WTC11 (cell line): ENCODE data around the gene BCAS3. TPM values are rescaled to one million over a fixed set of nuclear protein-coding genes. Genes with fewer than 3 reads are reported as not detected.
A peak's percentile ranks its signal among the peaks of the same experiment; 100 is the strongest.

Experiments
- ATAC-seq: fragments of 200-7000 bp; cut with Tn5 transposase; 2 replicates; pipeline ENCODE4 v1.10.0; 2021; ENCODE audit warnings: mild to moderate bottlenecking, moderate library complexity
- CTCF ChIA-PET: fragments of 300-600 bp; sonication (Branson Sonifier 250); formaldehyde crosslinking; loops from one replicate; lab custom pipeline; 2021; ENCODE audit warnings: antibody characterized with exemption; lab: Charles Lee
- POLR2A ChIA-PET: fragments of 350-600 bp; sonication (Branson Sonifier 250); formaldehyde crosslinking; loops from one replicate; lab custom pipeline; 2021; ENCODE audit warnings: antibody characterized with exemption; lab: Charles Lee
- DNase-seq: peaks from one replicate; pipeline ENCODE4 v3.0.0; 2021; ENCODE audit warnings: low spot score
- H3K27ac Mint-ChIP-seq: 2 replicates; pipeline ENCODE4 v1.8.0; 2021; ENCODE audit warnings: mixed read lengths
- H3K27me3 Mint-ChIP-seq: 2 replicates; pipeline ENCODE4 v1.8.0; 2021; ENCODE audit warnings: low read depth, mild to moderate bottlenecking, moderate library complexity, mixed read lengths
- H3K36me3 Mint-ChIP-seq: 2 replicates; pipeline ENCODE4 v1.8.0; 2021; ENCODE audit warnings: mixed read lengths
- H3K4me1 Mint-ChIP-seq: 2 replicates; pipeline ENCODE4 v1.8.0; 2022; ENCODE audit warnings: mixed read lengths
- H3K4me3 Mint-ChIP-seq: 2 replicates; pipeline ENCODE4 v1.8.0; 2021; ENCODE audit warnings: mild to moderate bottlenecking, moderate library complexity, mixed read lengths
- H3K9me3 Mint-ChIP-seq: 2 replicates; pipeline ENCODE4 v1.8.0; 2021; ENCODE audit warnings: mixed read lengths
- ATF1 ChIP-seq: sonication (generic); formaldehyde crosslinking; IDR thresholded peaks from 2 replicates; pipeline ENCODE4 v1.8.1; 2023; ENCODE audit warnings: mild to moderate bottlenecking, moderate library complexity, missing genetic modification reagents
- ETV6 ChIP-seq: sonication (generic); formaldehyde crosslinking; IDR thresholded peaks from 2 replicates; pipeline ENCODE4 v1.8.1; 2022; ENCODE audit warnings: mild to moderate bottlenecking, missing genetic modification reagents
- FOXP1 ChIP-seq: sonication (generic); formaldehyde crosslinking; IDR thresholded peaks from 2 replicates; pipeline ENCODE4 v1.8.0; 2022; ENCODE audit warnings: missing genetic modification reagents, mild to moderate bottlenecking, moderate library complexity, borderline replicate concordance
- GRHL2 ChIP-seq: fragments of 250-450 bp; sonication (Bioruptor Pico); IDR thresholded peaks from 2 replicates; pipeline ENCODE4 v1.8.0; 2022; ENCODE audit warnings: mild to moderate bottlenecking, moderate library complexity; ENCODE audit not compliant: insufficient replicate concordance, severe bottlenecking
- GTF2I ChIP-seq: fragments of 250-450 bp; sonication (Bioruptor Pico); conservative IDR thresholded peaks from 2 replicates; pipeline ENCODE4 v1.4.0; 2021; ENCODE audit warnings: mild to moderate bottlenecking
- MXD4 ChIP-seq: fragments of 250-450 bp; sonication (Bioruptor Pico); IDR thresholded peaks from 2 replicates; pipeline ENCODE4 v1.8.0; 2021; ENCODE audit warnings: mild to moderate bottlenecking, moderate library complexity, borderline replicate concordance
- MYBL2 ChIP-seq: sonication (generic); formaldehyde crosslinking; IDR thresholded peaks from 2 replicates; pipeline ENCODE4 v1.8.1; 2023; ENCODE audit warnings: mild to moderate bottlenecking, moderate library complexity, missing genetic modification reagents
- NR1H2 ChIP-seq: sonication (generic); formaldehyde crosslinking; IDR thresholded peaks from 2 replicates; pipeline ENCODE4 v1.9.0; 2021; ENCODE audit warnings: mild to moderate bottlenecking, moderate library complexity, missing genetic modification reagents
- NR3C1 ChIP-seq: sonication (generic); formaldehyde crosslinking; conservative IDR thresholded peaks from 2 replicates; pipeline ENCODE4 v1.8.1; 2023; ENCODE audit warnings: low read depth, mild to moderate bottlenecking, missing genetic modification reagents
- PREB ChIP-seq: sonication (generic); formaldehyde crosslinking; IDR thresholded peaks from 2 replicates; pipeline ENCODE4 v1.8.1; 2022; ENCODE audit warnings: mild to moderate bottlenecking, missing genetic modification reagents, moderate library complexity, borderline replicate concordance
- SMAD3 ChIP-seq: sonication (generic); formaldehyde crosslinking; IDR thresholded peaks from 2 replicates; pipeline ENCODE4 v1.8.0; 2022; ENCODE audit warnings: missing genetic modification reagents, mild to moderate bottlenecking, borderline replicate concordance
- SMAD4 ChIP-seq: sonication (generic); formaldehyde crosslinking; IDR thresholded peaks from 2 replicates; pipeline ENCODE4 v1.8.0; 2022; ENCODE audit warnings: mild to moderate bottlenecking, missing genetic modification reagents
- SOX15 ChIP-seq: fragments of 250-450 bp; sonication (Bioruptor Pico); IDR thresholded peaks from 2 replicates; pipeline ENCODE4 v1.9.0; 2021; ENCODE audit warnings: mild to moderate bottlenecking
- TEAD1 ChIP-seq: sonication (generic); formaldehyde crosslinking; IDR thresholded peaks from 2 replicates; pipeline ENCODE4 v1.8.0; 2022; ENCODE audit warnings: mild to moderate bottlenecking, missing genetic modification reagents
- TEAD4 ChIP-seq: sonication (generic); formaldehyde crosslinking; IDR thresholded peaks from 2 replicates; pipeline ENCODE4 v1.8.0; 2022; ENCODE audit warnings: mild to moderate bottlenecking, missing genetic modification reagents
- ZNF121 ChIP-seq: sonication (generic); formaldehyde crosslinking; IDR thresholded peaks from 2 replicates; pipeline ENCODE4 v1.8.0; 2023; ENCODE audit warnings: missing genetic modification reagents
- ZNF219 ChIP-seq: sonication (generic); formaldehyde crosslinking; IDR thresholded peaks from 2 replicates; pipeline ENCODE4 v1.8.0; 2023; ENCODE audit warnings: missing genetic modification reagents, mild to moderate bottlenecking, borderline replicate concordance
- ZNF263 ChIP-seq: sonication (generic); formaldehyde crosslinking; IDR thresholded peaks from 2 replicates; pipeline ENCODE4 v1.8.1; 2022; ENCODE audit warnings: low read depth, mild to moderate bottlenecking, moderate library complexity, missing genetic modification reagents
- ZNF671 ChIP-seq: fragments of 250-450 bp; sonication (Bioruptor Pico); IDR thresholded peaks from 2 replicates; pipeline ENCODE4 v1.8.0; 2021; ENCODE audit warnings: mild to moderate bottlenecking
- ZSCAN18 ChIP-seq: fragments of 250-450 bp; sonication (Bioruptor Pico); IDR thresholded peaks from 2 replicates; pipeline ENCODE4 v2.1.2; 2022; ENCODE audit warnings: mild to moderate bottlenecking, moderate library complexity
- total RNA-seq: library from RNA; stranded (reverse); gene quantifications from 3 replicates; pipeline ENCODE4 v1.2.3, GENCODE V29; 2021
- TF ChIP-seq, protein P1 (sequence below): fragments of 250-450 bp; sonication (Bioruptor Pico); IDR thresholded peaks from 2 replicates; pipeline ENCODE4 v1.9.0; 2021; ENCODE audit warnings: mild to moderate bottlenecking, borderline replicate concordance
- TF ChIP-seq, protein P2 (sequence below): fragments of 250-450 bp; sonication (Bioruptor Pico); conservative IDR thresholded peaks from 2 replicates; pipeline ENCODE4 v1.9.0; 2021; ENCODE audit warnings: mild to moderate bottlenecking

The BCAS3 gene
- total RNA-seq, 1 experiment from 2014 or later: 15.5 TPM

DNA sequence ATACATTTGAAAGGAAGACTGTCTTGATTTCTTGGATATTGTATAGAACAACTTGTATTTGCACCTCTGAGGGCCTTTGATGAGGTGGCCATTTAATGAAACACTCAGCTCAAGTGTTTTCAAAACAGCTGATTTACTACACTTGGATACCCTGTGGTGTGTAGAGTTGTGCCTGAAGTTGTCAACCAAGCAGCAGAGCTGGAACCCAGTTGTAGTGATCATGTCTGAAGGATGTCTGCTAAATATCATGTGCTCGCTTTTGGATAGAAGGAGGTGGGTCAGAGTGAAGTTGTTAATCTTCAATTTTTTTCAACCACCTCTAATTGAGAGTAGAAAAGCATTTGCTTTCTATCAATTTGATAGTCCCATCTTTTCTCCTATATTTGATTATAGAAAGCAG lies 546.1 kb downstream of the BCAS3 start (continued):
- TF ChIP-seq ETV6 (CRISPR knock-in tag): no peak

GRCh38 chr17:61225178-61225882 lies 547.7 kb downstream of the BCAS3 start:
- Mint-ChIP-seq H3K9me3 (no peaks in the 10 kb centered on the region), H3K36me3 (no peaks in the 10 kb centered on the region), H3K4me3 (no peak overlapping the region), H3K4me1 (peaks cover 24% of the 10 kb centered on the region), H3K27ac (no peak overlapping the region), H3K27me3 (no peaks in the 10 kb centered on the region)
- TF ChIP-seq TEAD1 (CRISPR knock-in tag): no peak
- TF ChIP-seq ZNF263 (CRISPR knock-in tag): no peak
- no peak for TF ChIP-seq SOX15
- TF ChIP-seq TEAD4 (CRISPR knock-in tag): no peak
- no peak for TF ChIP-seq FOXP1
- no peak for TF ChIP-seq ZNF671
- TF ChIP-seq, protein P1, sequence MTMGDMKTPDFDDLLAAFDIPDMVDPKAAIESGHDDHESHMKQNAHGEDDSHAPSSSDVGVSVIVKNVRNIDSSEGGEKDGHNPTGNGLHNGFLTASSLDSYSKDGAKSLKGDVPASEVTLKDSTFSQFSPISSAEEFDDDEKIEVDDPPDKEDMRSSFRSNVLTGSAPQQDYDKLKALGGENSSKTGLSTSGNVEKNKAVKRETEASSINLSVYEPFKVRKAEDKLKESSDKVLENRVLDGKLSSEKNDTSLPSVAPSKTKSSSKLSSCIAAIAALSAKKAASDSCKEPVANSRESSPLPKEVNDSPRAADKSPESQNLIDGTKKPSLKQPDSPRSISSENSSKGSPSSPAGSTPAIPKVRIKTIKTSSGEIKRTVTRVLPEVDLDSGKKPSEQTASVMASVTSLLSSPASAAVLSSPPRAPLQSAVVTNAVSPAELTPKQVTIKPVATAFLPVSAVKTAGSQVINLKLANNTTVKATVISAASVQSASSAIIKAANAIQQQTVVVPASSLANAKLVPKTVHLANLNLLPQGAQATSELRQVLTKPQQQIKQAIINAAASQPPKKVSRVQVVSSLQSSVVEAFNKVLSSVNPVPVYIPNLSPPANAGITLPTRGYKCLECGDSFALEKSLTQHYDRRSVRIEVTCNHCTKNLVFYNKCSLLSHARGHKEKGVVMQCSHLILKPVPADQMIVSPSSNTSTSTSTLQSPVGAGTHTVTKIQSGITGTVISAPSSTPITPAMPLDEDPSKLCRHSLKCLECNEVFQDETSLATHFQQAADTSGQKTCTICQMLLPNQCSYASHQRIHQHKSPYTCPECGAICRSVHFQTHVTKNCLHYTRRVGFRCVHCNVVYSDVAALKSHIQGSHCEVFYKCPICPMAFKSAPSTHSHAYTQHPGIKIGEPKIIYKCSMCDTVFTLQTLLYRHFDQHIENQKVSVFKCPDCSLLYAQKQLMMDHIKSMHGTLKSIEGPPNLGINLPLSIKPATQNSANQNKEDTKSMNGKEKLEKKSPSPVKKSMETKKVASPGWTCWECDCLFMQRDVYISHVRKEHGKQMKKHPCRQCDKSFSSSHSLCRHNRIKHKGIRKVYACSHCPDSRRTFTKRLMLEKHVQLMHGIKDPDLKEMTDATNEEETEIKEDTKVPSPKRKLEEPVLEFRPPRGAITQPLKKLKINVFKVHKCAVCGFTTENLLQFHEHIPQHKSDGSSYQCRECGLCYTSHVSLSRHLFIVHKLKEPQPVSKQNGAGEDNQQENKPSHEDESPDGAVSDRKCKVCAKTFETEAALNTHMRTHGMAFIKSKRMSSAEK (CRISPR knock-in tag): no peak
- no peak for TF ChIP-seq NR3C1 (CRISPR knock-in tag)
- no peak for TF ChIP-seq MYBL2 (CRISPR knock-in tag)
- POLR2A ChIA-PET: no interaction called here
- DNase-seq (no peak), ATAC-seq (no peak)
- CTCF ChIA-PET: no interaction called here

- CTCF ChIA-PET: no interaction called here
- no peaks in the 10 kb centered on the region for H3K9me3 Mint-ChIP-seq
- DNase-seq: no peak
- peaks cover 19% of the 10 kb centered on the region for H3K4me1 Mint-ChIP-seq
- no peaks in the 10 kb centered on the region for H3K36me3 Mint-ChIP-seq
- POLR2A ChIA-PET: no interaction called here
- H3K27me3 Mint-ChIP-seq: no peaks in the 10 kb centered on the region
- H3K4me3 Mint-ChIP-seq: no peak overlapping the region
- ATAC-seq: peak; percentile 32
- H3K27ac Mint-ChIP-seq: peak overlapping the region; percentile 53
- no peak for TF ChIP-seq ZNF121 (CRISPR knock-in tag)
- TF ChIP-seq, protein P2, sequence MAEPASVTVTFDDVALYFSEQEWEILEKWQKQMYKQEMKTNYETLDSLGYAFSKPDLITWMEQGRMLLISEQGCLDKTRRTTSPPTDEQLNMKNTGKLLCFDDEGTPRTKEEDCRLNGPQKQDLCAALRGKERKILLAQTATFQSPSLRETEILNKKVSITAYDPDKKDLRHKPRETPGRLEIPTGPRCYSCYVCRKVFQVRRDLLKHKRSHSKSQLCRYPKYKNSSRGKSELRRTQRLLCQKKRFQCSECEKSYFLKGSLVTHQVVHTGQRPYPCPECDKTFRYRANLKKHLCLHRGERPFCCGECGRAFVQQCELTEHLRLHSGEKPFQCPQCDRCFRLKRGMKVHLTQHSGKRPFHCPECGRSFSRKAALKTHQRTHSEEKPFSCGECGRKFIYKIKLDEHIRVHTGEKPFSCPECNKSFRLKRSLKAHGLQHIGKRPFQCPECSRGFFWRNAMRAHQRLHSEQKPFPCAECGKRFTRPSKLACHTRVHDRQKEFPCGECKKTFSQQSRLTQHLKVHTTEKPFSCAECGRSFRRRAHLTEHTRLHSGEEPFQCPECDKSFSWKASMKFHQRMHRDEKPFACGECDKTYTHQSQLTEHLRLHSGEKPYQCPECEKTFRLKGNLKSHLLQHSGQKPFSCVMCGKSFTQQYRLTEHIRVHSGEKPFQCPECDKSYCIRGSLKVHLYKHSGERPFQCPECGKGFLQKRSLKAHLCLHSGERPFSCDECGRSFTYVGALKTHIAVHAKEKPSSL (CRISPR knock-in tag): no peak
- no peak for TF ChIP-seq ZNF263 (CRISPR knock-in tag)
- TF ChIP-seq SMAD3 (CRISPR knock-in tag): no peak
- no peak for TF ChIP-seq GRHL2 (CRISPR knock-in tag)
- TF ChIP-seq GTF2I: no peak
- TF ChIP-seq ZSCAN18 (CRISPR knock-in tag): no peak
- no peak for TF ChIP-seq ATF1
- TF ChIP-seq SMAD4: no peak
- TF ChIP-seq ZNF219: no peak
- TF ChIP-seq MXD4 (CRISPR knock-in tag): no peak
- no peak for TF ChIP-seq TEAD1 (CRISPR knock-in tag)
- TF ChIP-seq NR1H2 (CRISPR knock-in tag): no peak
- TF ChIP-seq PREB (CRISPR knock-in tag): no peak
Observed at GRCh38 chr17:61227866-61228265, 550.2 kb downstream of the BCAS3 start.
